H1 (cell line): ENCODE results near the gene ZNF629. TPM values are rescaled to one million over a fixed set of nuclear protein-coding genes. Genes with fewer than 3 reads are reported as not detected.

Experiments used
- CHD7 ChIP-seq: fragments of 300-600 bp; sonication (generic); IDR thresholded peaks from 2 replicates; pipeline ENCODE4 v1.7.1; 2012; ENCODE audit warnings: low read length, moderate library complexity, mild to moderate bottlenecking, inconsistent platforms; ENCODE audit not compliant: insufficient replicate concordance
- polyA plus RNA-seq, 7 experiments: library from polyadenylated mRNA; depleted of rRNA in 3 of 7; stranded (reverse) in 5 of 7; unstranded in 2 of 7; fragments of >200 nt in 5 of 7; fragments of 200-250 nt in 2 of 7; gene quantifications; 1 replicate in 5 of 7; 2 replicates in 1 of 7; 4 replicates in 1 of 7; pipeline versions ENCODE4 v1.2.1 to v1.2.3, GENCODE V29; 2011 to 2013; ENCODE audit warnings: missing spikeins in 2 of 7, mixed read lengths in 2 of 7
- total RNA-seq: library from RNA; stranded (reverse); fragmentation: NEBNext Ultra II Directional; extraction: Animal tissue kit (Norgen Biotek cat#: 25700); gene quantifications from 2 replicates; pipeline ENCODE4 v1.2.1, GENCODE V29; 2021

The ZNF629 gene
- total and polyA plus RNA-seq, 2 of the 8 experiments (the other 6 are each of a cell fraction or from before 2014, with no cell fraction given), result 11.0 to 19.5 TPM

GRCh38 chr16:30736995-30737793 is 49.8 kb downstream of the ZNF629 start (continued):
- TF ChIP-seq CHD7, result no peak
